K562 (cell line): Measurements from ENCODE around the gene PLD1. TPM values are rescaled to one million over a fixed set of nuclear protein-coding genes. Genes with fewer than 3 reads are reported as not detected.

ENCODE experiments used
- ATAC-seq: fragments of 200-7000 bp; cut with Tn5 transposase; 3 replicates; pipeline ENCODE4 v1.9.1; 2020; ENCODE audit warnings: moderate library complexity
- BruUV-seq: library from RNA; stranded (reverse); fragments of 400-500 nt; replicated peaks from 2 replicates; lab custom pipeline; 2021; lab: Mats Ljungman, UMichigan
- CTCF ChIA-PET: fragments of 300-600 bp; formaldehyde crosslinking; extraction: SDS; loops from one replicate; lab custom pipeline; 2021; ENCODE audit warnings: low intra/inter-chr PET ratio; lab: Yijun Ruan, JAX
- POLR2A ChIA-PET: fragments of 300-600, 350-650 bp; sonication (Branson Sonifier 250); formaldehyde crosslinking; extraction: SDS; loops from one replicate; lab custom pipeline; 2021; ENCODE audit warnings: antibody characterized with exemption, inconsistent platforms; lab: Yijun Ruan, JAX
- DNase-seq, 4 experiments: peaks; one replicate each; pipeline versions ENCODE4 v3.0.0 to v3.0.0-alpha.2; 2011 to 2018; ENCODE audit warnings: low spot score in 3 of 4, mixed read lengths in 3 of 4; ENCODE audit errors: extremely low read depth in 1 of 4
- FAIRE-seq: peaks from 2 replicates; lab custom pipeline; 2011; peaks lifted over from hg19 to GRCh38; lab: Jason Lieb, UNC
- H2AFZ ChIP-seq: 2 replicates; pipeline ENCODE4 v1.6.0; 2011; ENCODE audit warnings: low read depth, low read length, control low read depth, inconsistent platforms
- H3K27ac ChIP-seq: fragments of 200-600 bp; 3 replicates; pipeline ENCODE4 v1.8.0; 2011; ENCODE audit warnings: low read depth, mild to moderate bottlenecking, control low read depth, inconsistent platforms, low read length, moderate library complexity, mixed read lengths; ENCODE audit errors: extremely low read depth
- H3K27me3 ChIP-seq, 2 experiments: fragments of 300-600 bp in 1 of 2; 2 replicates in 1 of 2; 3 replicates in 1 of 2; pipeline versions ENCODE4 v1.6.0 to v1.8.0; 2011; ENCODE audit warnings: inconsistent platforms in 2 of 2, low read length in 2 of 2, mild to moderate bottlenecking in 1 of 2, mixed read lengths in 1 of 2, moderate library complexity in 1 of 2; ENCODE audit not compliant: control insufficient read depth in 2 of 2, insufficient read depth in 2 of 2
- H3K36me3 ChIP-seq: fragments of 300-600 bp; 3 replicates; pipeline ENCODE4 v1.8.0; 2011; ENCODE audit warnings: mild to moderate bottlenecking, low read length, inconsistent platforms; ENCODE audit not compliant: control insufficient read depth, insufficient read depth
- H3K4me1 ChIP-seq, 2 experiments: fragments of 200-600 bp in 1 of 2; replicated peaks in 1 of 2; 2 replicates in 1 of 2; 3 replicates in 1 of 2; pipeline versions ENCODE4 v1.5.1 to v1.8.0; 2011; ENCODE audit warnings: inconsistent platforms in 2 of 2, low read length in 2 of 2, mild to moderate bottlenecking in 1 of 2, mixed read lengths in 1 of 2, moderate library complexity in 1 of 2; ENCODE audit not compliant: control insufficient read depth in 2 of 2, insufficient read depth in 2 of 2
- H3K4me2 ChIP-seq: 2 replicates; pipeline ENCODE4 v1.6.1; 2011; ENCODE audit warnings: low read length, control low read depth, inconsistent platforms, mixed read lengths; ENCODE audit not compliant: insufficient read depth
- H3K4me3 ChIP-seq: fragments of 200-600 bp; sonication (generic), shearing (Covaris generic); 2 replicates; pipeline ENCODE4 v1.5.1; 2016; ENCODE audit warnings: control low read depth, inconsistent platforms
- H3K79me2 ChIP-seq: fragments of 200-600 bp; 3 replicates; pipeline ENCODE4 v1.8.0; 2011; ENCODE audit warnings: low read length, inconsistent platforms; ENCODE audit not compliant: control insufficient read depth, insufficient read depth
- H3K9ac ChIP-seq, 2 experiments: 2 replicates each; pipeline versions ENCODE4 v1.6.0 to v1.6.1; 2011; ENCODE audit warnings: low read depth in 2 of 2, low read length in 2 of 2, control low read depth in 1 of 2, inconsistent platforms in 1 of 2, mild to moderate bottlenecking in 1 of 2, mixed read lengths in 1 of 2; ENCODE audit not compliant: insufficient read depth in 1 of 2
- H3K9me1 ChIP-seq: one replicate; pipeline ENCODE4 v1.6.0; 2011; ENCODE audit warnings: inconsistent platforms, mild to moderate bottlenecking, low read length, moderate library complexity; ENCODE audit not compliant: control insufficient read depth, insufficient read depth
- H3K9me3 ChIP-seq: replicated peaks from 2 replicates; pipeline ENCODE4 v1.5.1; 2011; ENCODE audit warnings: low read depth, low read length, inconsistent platforms; ENCODE audit not compliant: control insufficient read depth, insufficient read depth
- H4K20me1 ChIP-seq: replicated peaks from 2 replicates; pipeline ENCODE4 v1.6.1; 2011; ENCODE audit warnings: low read length, inconsistent platforms, mixed read lengths; ENCODE audit not compliant: control insufficient read depth, insufficient read depth
- CTBP1 ChIP-seq: fragments of 450-650 bp; IDR thresholded peaks from 2 replicates; pipeline ENCODE4 v1.6.1; 2016; ENCODE audit warnings: borderline replicate concordance
- GABPA ChIP-seq: fragments of 200-800 bp; sonication (Bioruptor generic); conservative IDR thresholded peaks from 2 replicates; pipeline ENCODE4 v1.6.1; 2016; ENCODE audit warnings: low read depth, missing genetic modification characterization, missing compliant biosample characterization
- LCOR ChIP-seq: sonication (generic); formaldehyde crosslinking; IDR thresholded peaks from 2 replicates; pipeline ENCODE4 v1.8.0; 2022; ENCODE audit warnings: mild to moderate bottlenecking, missing genetic modification reagents
- NFRKB ChIP-seq: fragments of 450-650 bp; IDR thresholded peaks from 2 replicates; pipeline ENCODE4 v1.6.1; 2016; ENCODE audit warnings: low read depth
- PHTF2 ChIP-seq: fragments of 250-450 bp; sonication (Bioruptor Pico); IDR thresholded peaks from 2 replicates; pipeline ENCODE4 v1.5.0; 2021; ENCODE audit warnings: mild to moderate bottlenecking
- SMAD2 ChIP-seq: fragments of 150-350 bp; IDR thresholded peaks from 2 replicates; pipeline ENCODE4 v1.6.1; 2014; ENCODE audit warnings: low read depth, mild to moderate bottlenecking, low read length
- SMARCC2 ChIP-seq: fragments of 450-650 bp; IDR thresholded peaks from 2 replicates; pipeline ENCODE4 v1.6.1; 2017; ENCODE audit warnings: antibody characterized with exemption, moderate library complexity, mild to moderate bottlenecking, low read depth
- SOX6 ChIP-seq: fragments of 450-650 bp; IDR thresholded peaks from 2 replicates; pipeline ENCODE4 v1.6.1; 2014; ENCODE audit warnings: mild to moderate bottlenecking
- STAG1 ChIP-seq: sonication (generic); formaldehyde crosslinking; IDR thresholded peaks from 2 replicates; pipeline ENCODE4 v1.5.0; 2020; ENCODE audit warnings: missing genetic modification reagents, borderline replicate concordance
- ZNF41 ChIP-seq: fragments of 250-450 bp; sonication (Bioruptor Pico); conservative IDR thresholded peaks from 2 replicates; pipeline ENCODE4 v1.4.0; 2020; ENCODE audit warnings: mild to moderate bottlenecking
- ZNF584 ChIP-seq: fragments of 200-800 bp; sonication (Bioruptor generic); IDR thresholded peaks from 2 replicates; pipeline ENCODE4 v1.6.1; 2016; ENCODE audit warnings: low read depth, mild to moderate bottlenecking, missing genetic modification characterization, missing compliant biosample characterization
- ZNF717 ChIP-seq: fragments of 250-450 bp; sonication (Bioruptor Pico); IDR thresholded peaks from 2 replicates; pipeline ENCODE4 v1.5.0; 2021
- WGBS: fragments of 100-300 bp; shearing (Covaris generic); methylation state at CpG from one replicate; pipeline ENCODE4 v1.1.6; 2016; ENCODE audit warnings: low coverage, mixed read lengths; ENCODE audit not compliant: insufficient coverage; ENCODE audit errors: missing lambda C conversion rate; 5-methylcytosine and 5-hydroxymethylcytosine counted together
- in situ Hi-C: fragments of 300-500 bp; cut with MboI; formaldehyde crosslinking; loops from 4 replicates; pipeline ENCODE4 v1.15.0; 2018; ENCODE audit warnings: inconsistent platforms, mixed read lengths
- intact Hi-C: fragments of 100-400 bp; cut with micrococcal nuclease; formaldehyde crosslinking; loops from 2 replicates; pipeline ENCODE4 v1.14.2; 2022
- polyA plus RNA-seq, 8 experiments: library from polyadenylated mRNA; depleted of rRNA in 4 of 8; stranded (reverse) in 5 of 8; unstranded in 3 of 8; fragments of >200 nt; fragmentation: Nextera tagmentation in 2 of 8; fragmentation: Illumina TruSeq in 1 of 8; extraction: Ambion mirVana in 2 of 8; extraction: Trizol in 1 of 8; gene quantifications; 2 replicates each; pipeline versions ENCODE4 v1.2.1 to v1.2.3, GENCODE V29; 2011 to 2014; ENCODE audit warnings: inconsistent platforms in 1 of 8, missing spikeins in 1 of 8
- total RNA-seq, 7 experiments: library from RNA; depleted of rRNA in 6 of 7; stranded (reverse); fragments of >200 nt in 6 of 7; fragmentation: Illumina TruSeq in 2 of 7; extraction: Trizol in 2 of 7; gene quantifications; 2 replicates each; pipeline versions ENCODE4 v1.2.1 to v1.2.3, GENCODE V29; 2011 to 2021; ENCODE audit warnings: low replicate concordance in 1 of 7
- TF ChIP-seq, protein P1 (sequence below): fragments of 450-650 bp; IDR thresholded peaks from 2 replicates; pipeline ENCODE4 v1.6.1; 2014; ENCODE audit warnings: low read depth, mild to moderate bottlenecking, moderate library complexity, borderline replicate concordance
- TF ChIP-seq, protein P2 (sequence below): fragments of 250-450 bp; sonication (Bioruptor Pico); IDR thresholded peaks from 2 replicates; pipeline ENCODE4 v1.5.0; 2020; ENCODE audit warnings: mild to moderate bottlenecking
- TF ChIP-seq, protein P3 (sequence below): IDR thresholded peaks from 2 replicates; pipeline ENCODE4 v1.6.1; 2011; ENCODE audit warnings: borderline replicate concordance, low read depth, mild to moderate bottlenecking, moderate library complexity, low read length; ENCODE audit not compliant: insufficient read depth, poor library complexity, severe bottlenecking

Gene PLD1
- total and polyA plus RNA-seq, 9 of the 15 experiments (the other 6 are each of a cell fraction or from before 2014, with no cell fraction given): 8.4 to 26.1 (median 18.6) TPM

DNA sequence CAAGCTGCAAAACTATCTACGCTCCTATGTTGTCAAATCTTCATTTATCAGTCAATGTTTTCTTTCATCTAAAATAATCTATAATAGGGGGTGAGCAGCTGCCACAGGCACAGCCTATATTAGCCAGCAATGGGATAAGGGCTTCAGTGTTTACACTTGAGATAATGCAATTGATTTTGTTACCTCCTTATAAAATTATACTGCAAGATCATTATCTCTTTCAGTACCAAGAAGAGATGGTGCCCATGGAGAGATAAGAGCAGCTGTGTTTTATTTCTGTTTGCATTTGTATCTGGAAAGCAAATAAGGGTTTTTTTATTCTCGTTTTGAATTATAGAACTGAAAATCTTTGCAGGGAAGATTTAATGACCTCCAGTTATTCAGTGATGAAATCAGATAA lies 68.9 kb downstream of the PLD1 start:
- Histone ChIP-seq H3K9me1 (no peaks in the 10 kb centered on the region), H3K79me2 (no peaks in the 10 kb centered on the region), H3K4me3 (no peak overlapping the region), H3K9me3 (0 out of 2 replicates have a peak, but pooled peaks cover 2% of the 10 kb centered on the region), H4K20me1 (no peaks in the 10 kb centered on the region), H3K36me3 (no peaks in the 10 kb centered on the region), H3K27ac (no peak overlapping the region), H3K27me3 (no peaks in the 10 kb centered on the region), H3K9ac (no peak overlapping the region), H2AFZ (no peak overlapping the region), H3K4me2 (no peak overlapping the region), H3K4me1 (no peaks in the 10 kb centered on the region)
- TF ChIP-seq NFRKB (no peak), ZNF717 (CRISPR knock-in tag) (no peak), CTBP1 (no peak), LCOR (no peak), GABPA (tag) (no peak), STAG1 (CRISPR knock-in tag) (no peak), SMARCC2 (no peak), ZNF584 (CRISPR knock-in tag) (no peak), ZNF41 (no peak), PHTF2 (no peak), SOX6 (no peak), SMAD2 (no peak)
- TF ChIP-seq, protein P1, sequence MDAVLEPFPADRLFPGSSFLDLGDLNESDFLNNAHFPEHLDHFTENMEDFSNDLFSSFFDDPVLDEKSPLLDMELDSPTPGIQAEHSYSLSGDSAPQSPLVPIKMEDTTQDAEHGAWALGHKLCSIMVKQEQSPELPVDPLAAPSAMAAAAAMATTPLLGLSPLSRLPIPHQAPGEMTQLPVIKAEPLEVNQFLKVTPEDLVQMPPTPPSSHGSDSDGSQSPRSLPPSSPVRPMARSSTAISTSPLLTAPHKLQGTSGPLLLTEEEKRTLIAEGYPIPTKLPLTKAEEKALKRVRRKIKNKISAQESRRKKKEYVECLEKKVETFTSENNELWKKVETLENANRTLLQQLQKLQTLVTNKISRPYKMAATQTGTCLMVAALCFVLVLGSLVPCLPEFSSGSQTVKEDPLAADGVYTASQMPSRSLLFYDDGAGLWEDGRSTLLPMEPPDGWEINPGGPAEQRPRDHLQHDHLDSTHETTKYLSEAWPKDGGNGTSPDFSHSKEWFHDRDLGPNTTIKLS: no peak
- TF ChIP-seq, protein P2, sequence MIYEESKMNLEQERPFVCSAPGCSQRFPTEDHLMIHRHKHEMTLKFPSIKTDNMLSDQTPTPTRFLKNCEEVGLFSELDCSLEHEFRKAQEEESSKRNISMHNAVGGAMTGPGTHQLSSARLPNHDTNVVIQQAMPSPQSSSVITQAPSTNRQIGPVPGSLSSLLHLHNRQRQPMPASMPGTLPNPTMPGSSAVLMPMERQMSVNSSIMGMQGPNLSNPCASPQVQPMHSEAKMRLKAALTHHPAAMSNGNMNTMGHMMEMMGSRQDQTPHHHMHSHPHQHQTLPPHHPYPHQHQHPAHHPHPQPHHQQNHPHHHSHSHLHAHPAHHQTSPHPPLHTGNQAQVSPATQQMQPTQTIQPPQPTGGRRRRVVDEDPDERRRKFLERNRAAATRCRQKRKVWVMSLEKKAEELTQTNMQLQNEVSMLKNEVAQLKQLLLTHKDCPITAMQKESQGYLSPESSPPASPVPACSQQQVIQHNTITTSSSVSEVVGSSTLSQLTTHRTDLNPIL (CRISPR knock-in tag): no peak
- TF ChIP-seq, protein P3, sequence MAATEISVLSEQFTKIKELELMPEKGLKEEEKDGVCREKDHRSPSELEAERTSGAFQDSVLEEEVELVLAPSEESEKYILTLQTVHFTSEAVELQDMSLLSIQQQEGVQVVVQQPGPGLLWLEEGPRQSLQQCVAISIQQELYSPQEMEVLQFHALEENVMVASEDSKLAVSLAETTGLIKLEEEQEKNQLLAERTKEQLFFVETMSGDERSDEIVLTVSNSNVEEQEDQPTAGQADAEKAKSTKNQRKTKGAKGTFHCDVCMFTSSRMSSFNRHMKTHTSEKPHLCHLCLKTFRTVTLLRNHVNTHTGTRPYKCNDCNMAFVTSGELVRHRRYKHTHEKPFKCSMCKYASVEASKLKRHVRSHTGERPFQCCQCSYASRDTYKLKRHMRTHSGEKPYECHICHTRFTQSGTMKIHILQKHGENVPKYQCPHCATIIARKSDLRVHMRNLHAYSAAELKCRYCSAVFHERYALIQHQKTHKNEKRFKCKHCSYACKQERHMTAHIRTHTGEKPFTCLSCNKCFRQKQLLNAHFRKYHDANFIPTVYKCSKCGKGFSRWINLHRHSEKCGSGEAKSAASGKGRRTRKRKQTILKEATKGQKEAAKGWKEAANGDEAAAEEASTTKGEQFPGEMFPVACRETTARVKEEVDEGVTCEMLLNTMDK: no peak
- DNase-seq: no peak
- no TSS peak for BruUV-seq
- ChIA-PET POLR2A (interaction anchor here (1.4 kb wide), 1 partner anchor 9 kb away, joined by 4 read pairs; no protein-coding TSS in a partner anchor), CTCF (no interaction called here)
- intact Hi-C loops: no loop called here
- no peak for ATAC-seq
- no peak for FAIRE-seq
- WGBS: 33% methylated on average over 2 of the region's 2 CpGs
- in situ Hi-C loops: no loop called here
